ENCODE results near the gene LHX4.

The LHX4 gene

DNA sequence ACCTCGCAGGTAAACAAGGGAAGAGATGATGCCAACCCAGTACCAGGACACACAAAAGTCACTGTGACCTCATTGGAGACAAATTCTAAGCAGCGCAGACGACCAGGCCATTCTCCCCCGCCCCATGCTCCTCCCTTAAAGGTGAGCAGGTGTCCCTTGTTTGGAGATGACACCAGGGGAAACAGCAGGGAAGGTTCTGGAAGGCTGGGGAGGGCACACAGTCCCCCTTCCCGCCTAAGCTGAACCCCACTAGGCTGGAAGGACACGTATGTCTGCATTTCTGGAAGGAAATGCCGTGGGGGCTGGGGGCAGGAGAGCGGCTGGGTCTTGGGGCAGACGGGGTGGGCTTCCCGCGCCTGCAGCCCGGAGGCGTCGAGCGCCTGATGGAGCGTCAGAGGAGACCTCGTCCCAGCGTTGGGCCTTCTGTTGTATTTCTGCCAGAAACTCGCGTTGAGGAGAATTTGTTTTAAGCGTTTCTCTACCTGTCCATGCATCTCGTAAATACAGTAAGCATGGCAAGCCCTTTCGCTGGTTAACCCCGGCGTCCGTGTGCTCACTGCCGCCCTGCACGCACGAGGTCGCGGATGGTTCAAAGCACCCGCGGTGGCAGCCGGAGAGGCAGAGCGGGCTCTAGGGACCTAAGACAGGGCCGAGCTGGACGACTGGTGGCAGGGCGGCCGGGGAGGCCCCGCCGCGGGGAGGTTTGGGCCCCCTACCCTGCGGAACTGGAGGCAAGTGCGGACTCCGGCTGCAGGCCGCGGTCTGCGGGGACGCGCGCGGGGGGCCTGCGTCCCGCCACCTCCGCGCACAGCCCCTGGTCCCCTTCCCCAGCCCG lies 1.2 kb upstream of the LHX4 start:
- DNase-seq = no peak

DNA sequence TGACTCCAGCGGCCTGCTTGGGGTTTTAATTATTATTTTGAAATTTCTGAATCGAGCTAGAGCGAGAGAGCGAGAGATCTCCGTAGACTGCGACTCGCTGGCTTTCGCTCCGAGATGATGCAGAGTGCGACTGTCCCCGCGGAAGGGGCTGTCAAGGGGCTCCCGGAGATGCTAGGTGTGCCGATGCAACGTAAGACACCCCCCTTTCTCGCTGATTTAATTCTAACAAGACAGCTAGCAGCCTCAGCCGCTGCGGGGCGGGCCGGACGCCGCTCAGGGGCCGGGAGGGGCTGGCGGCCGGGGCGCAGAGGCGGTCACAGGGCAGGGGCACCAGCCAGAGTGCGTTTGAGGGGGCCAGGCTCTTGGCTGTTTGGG lies 339 bp downstream of the LHX4 start:
- no peak for DNase-seq

DNA sequence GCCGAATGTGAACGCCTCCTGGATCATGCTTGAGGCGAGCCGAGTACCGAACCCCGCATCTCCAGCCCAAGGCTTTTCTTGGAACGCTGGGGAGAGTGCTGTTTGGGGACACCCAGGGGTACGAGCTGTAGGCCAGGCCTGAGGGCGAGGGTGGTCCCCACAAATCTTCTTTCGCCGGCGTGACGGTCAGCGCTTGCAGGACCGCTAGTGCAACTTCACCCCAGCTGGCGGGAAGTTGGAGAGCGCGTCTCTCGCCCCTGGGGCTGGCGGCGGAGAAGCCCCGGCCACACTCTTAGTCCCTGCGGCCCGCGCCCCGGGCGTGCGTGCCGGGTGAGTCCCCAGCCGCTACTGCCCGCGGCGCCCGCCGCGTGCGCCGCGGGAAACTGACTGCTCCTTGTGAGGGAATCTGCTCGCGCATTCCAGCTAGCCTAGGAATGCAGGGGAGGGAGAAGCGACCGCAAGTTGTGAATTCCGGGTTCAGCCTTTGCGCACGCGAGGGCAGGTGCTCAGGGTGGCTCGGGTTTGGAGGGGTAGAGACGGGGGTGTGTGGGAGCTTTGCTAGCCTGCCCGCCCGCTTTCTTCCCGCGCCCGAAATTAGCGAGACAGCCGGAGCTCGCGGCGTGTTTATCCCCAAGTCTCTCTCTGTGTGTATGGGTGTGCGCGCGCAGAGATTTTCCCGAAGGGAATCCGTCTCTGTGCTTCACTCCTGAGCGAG lies 884 bp downstream of the LHX4 start:
- DNase-seq = no peak

DNA sequence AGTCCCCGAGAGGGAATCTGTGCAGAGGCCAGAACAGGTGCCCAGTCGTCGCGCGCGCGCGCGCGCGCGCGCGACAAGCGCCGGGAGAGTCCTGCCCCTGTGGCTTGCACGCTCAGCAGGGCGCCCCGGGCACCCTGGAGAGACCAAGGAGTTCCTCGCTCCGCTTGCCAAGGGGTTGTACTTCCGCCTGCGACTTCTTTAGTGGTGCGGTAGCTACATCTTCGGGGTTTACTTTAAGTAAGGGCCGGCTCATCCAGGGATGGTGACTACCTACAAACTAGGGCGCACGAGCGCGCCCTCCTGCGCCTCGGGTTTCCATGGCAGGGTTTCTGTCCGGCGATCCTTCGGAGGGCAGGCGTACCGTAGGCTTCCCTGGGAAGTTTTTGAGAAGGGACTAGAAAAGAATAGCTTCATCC lies 1.4 kb downstream of the LHX4 start:
- DNase-seq = no peak

DNA sequence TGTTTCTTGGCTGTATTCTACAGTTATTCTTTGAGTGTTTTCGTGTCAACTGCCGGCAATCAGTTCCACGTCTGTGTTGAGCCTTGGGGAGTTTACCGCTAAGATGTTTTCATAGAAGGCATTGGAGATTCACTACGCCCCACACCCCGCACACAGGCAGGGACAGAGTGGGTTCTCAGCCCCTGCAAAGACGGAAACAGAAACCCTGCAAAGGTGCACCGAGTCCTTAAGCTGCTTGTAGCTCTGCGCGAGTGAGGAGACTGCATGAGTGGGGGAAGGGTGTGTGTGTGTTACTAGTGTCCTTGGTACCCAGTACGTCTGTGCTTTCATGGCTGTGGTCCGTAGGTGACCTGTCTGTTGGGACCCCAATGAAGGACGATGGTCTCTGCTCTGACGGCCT lies 1.9 kb downstream of the LHX4 start:
- DNase-seq = no peak

DNA sequence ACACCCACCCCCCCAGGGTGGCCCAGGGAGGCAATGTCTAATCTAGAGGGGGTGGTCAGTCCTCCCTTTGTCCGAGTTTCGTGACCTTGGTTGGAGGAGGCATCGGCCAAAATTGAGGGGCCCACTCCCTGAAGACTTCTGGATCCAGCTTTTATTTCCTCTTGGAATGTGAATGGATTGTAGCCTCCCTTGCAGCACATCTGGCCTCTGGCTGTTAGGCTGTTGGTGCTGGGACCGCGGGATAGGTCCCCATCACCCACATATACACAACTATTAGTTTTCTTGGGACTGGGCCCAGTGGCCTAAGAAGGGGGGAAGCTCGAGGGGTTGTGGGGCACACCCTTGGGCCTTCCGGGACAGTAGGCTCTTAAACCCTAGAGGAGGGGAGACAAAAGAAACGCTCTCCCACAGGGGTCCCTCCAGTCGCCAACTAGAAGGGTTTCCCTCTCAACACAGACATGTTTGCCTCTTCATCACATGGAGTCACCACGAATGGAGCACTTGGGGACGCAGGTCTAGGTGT lies 2.5 kb downstream of the LHX4 start:
- no peak for DNase-seq

- DNase-seq = no peak
These were observed 3.3 kb downstream of the LHX4 start for GRCh38 chr1:180233191-180234011.

- DNase-seq = no peak
These were observed 4.5 kb downstream of the LHX4 start for GRCh38 chr1:180234369-180235076.

DNA sequence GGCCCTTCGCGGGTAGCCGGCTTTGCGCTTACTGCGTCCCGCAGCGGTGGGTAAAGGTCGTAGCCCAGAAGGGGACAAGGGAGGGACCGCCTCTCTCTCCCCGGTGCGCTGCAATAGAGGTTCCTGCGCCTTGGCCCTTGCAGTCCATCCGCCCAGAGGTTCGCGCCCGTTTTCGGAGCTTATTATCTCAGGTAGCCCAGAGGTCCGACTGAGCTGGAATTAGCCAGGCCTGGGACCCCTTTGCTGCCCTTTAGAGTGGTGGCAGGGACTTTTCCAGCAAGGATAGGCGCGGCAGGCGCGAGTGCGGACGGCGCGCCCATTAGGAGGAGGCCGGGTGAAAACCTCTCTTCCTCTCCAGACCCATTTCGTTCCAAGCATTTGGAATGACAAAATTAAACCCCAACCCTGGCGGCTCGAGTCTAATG lies 5.0 kb downstream of the LHX4 start:
- no peak for DNase-seq

DNA sequence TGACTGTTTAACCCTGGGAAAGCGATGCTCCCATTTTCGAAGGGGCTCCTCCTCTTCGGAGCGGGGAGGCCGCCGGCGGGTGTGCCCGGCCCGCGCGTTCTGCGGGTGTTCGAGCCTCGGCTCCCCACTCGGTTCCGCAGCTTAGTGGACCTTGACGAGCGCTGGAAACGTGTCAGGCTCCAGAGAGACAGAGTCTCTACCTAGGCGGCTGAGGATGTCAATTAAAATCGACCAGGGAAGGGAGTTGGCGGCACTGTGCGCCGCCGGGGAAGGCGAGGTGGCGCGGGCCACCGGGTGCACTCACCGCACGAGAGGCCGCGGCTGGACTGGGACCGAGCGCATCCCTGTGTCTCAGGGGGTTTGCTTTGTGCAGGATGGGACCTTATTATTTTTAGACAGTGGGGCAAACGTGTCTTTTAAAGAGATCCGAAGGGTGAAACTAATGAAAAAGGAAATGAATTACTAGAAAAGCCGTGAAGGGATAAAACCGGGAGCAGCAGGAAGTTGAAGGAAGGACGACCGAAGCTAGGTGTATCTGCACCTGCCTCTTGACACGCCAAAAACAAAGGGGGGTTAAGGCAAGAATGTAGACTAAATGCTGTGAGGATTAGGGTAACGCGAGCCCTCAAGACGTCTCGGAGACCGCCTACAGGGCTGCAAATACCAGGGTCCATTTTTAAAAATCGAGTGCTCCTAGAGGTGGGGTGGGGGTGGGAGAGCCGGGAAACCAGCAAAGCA lies 5.6 kb downstream of the LHX4 start:
- DNase-seq = no peak

GRCh38 chr1:180236698-180237509 lies 6.8 kb downstream of the LHX4 start:
- no peak for DNase-seq

DNA sequence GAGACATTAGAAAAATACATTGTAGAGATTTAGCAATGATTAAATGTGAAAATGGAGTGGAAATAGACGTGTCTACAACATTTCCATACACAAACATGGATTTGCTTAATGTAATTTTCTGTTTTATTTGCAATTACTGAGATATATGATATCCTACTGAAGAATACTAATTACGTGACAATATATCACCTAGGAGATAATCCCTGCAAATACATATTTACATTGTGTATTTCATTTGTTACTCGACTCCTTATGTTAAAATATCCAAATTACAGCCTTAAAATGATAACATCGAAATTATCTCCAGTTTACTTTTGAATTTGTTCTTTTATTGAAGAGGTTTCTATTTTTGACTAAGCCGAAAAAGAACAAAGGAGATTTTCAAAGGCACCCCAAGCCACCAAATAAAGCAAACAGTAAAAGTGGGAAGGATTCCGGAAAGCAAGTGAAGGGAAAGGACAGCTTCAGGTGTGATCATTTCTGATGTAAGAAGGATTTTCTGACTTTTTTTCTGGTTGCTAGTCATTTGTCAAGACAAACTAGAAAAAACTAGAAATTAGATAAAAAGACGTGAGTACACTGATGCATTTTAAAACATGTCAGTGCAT lies 7.9 kb downstream of the LHX4 start:
- DNase-seq = no peak

- no peak for DNase-seq
These were observed 8.6 kb downstream of the LHX4 start for GRCh38 chr1:180238675-180239074.

DNA sequence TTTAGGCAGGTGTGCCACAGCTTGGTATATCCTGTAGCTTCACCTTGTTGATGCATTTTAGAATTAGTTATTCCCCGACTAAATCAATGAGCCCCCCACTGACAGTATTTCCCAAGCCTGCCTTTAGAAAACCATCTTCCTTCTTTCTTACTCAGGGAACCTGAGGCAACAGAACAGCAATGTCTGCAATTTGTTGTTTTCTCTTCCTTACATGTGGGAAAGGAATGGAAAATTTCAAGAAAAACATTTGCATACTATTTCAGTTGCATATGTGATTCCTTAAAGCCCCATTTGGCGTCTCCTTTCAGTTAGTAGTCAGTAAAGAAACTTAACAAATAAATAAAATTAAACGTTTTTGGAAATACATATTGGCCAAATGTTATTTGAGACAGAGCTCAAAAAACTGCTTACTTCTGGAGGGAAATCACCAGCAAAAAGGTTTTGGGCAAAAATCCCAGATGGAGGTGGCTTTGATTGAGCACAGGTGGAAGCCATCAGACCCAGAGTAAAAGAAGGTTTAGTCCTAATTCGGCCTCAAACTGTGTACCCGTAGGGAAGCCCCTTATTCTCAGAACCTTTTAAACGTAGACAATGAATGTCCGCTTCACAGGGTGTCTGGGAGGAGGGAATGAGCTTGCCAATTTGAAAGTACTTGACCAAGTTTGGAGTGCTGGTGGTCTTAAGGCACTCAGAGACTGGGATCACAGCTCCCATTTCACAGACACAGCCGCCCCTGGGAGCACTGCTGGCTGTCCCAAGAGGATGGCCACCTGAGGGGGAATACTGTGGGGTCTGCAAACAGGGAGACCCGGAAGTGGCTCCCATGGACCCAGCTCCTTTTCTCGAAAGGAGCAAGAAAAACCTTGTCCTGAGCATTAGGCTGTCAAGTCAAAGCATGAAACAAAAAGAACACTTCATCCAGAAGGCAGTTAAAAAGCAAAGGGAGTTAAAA lies 9.4 kb downstream of the LHX4 start:
- DNase-seq = no peak

GRCh38 chr1:180241716-180242544 lies 11.9 kb downstream of the LHX4 start:
- no peak for DNase-seq

GRCh38 chr1:180243517-180244221 lies 13.6 kb downstream of the LHX4 start:
- DNase-seq = no peak

- no peak for DNase-seq
These were observed 14.8 kb downstream of the LHX4 start for GRCh38 chr1:180244840-180245239.

GRCh38 chr1:180246579-180246978 lies 16.5 kb downstream of the LHX4 start:
- DNase-seq = no peak
